ENCODE measurements around the gene HNRNPCL1.
"Not testable (repeated sequence)": the region's sequence is repeated elsewhere in the genome, so short reads cannot be mapped to it uniquely, and the experiment has no call there.

GRCh38 chr1:12898170-12898569 is 49.6 kb upstream of the HNRNPCL1 start, which contains the start of gene PRAMEF10:
- TF ChIP-seq POLR2A (IDR thresholded peaks at IDR 0.05; ENCODE audit: low read length); GATA1 (IDR thresholded peaks at IDR 0.05; ENCODE audit: low read depth, low read length): not testable (repeated sequence)

All from erythroblast (primary cell).